ENCODE data around the gene WDR88. TPM values are rescaled to one million over a fixed set of nuclear protein-coding genes. Genes with fewer than 3 reads are reported as not detected.
A peak's percentile ranks its signal among the peaks of the same experiment; 100 is the strongest.

WDR88 gene, protein sequence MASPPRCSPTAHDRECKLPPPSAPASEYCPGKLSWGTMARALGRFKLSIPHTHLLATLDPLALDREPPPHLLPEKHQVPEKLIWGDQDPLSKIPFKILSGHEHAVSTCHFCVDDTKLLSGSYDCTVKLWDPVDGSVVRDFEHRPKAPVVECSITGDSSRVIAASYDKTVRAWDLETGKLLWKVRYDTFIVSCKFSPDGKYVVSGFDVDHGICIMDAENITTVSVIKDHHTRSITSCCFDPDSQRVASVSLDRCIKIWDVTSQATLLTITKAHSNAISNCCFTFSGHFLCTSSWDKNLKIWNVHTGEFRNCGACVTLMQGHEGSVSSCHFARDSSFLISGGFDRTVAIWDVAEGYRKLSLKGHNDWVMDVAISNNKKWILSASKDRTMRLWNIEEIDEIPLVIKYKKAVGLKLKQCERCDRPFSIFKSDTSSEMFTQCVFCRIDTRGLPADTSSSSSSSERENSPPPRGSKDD
- total RNA-seq: not detected

DNA sequence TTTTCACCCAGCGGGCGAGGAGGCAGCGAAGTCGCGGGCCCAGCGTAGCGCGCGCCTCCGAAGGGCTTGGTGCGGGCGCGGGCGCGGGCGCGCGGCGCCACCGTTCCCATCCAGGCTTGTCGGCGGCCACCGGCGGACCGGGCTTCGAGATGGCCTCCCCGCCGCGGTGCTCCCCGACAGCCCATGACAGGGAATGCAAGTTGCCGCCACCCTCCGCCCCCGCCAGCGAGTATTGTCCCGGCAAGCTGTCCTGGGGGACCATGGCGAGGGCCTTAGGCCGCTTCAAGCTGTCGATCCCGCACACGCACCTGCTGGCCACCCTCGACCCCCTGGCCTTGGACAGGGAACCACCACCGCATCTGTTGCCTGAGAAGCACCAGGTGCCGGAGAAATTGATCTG lies at the start of gene WDR88:
Gene WDR88, plus strand, starts transcription at position 94 of the 400 bp plus-strand sequence. Its CDS starts 56 bp downstream, at position 150.
- ATAC-seq (no peak), DNase-seq (ENCODE audit: low spot score) (no peak)

DNA sequence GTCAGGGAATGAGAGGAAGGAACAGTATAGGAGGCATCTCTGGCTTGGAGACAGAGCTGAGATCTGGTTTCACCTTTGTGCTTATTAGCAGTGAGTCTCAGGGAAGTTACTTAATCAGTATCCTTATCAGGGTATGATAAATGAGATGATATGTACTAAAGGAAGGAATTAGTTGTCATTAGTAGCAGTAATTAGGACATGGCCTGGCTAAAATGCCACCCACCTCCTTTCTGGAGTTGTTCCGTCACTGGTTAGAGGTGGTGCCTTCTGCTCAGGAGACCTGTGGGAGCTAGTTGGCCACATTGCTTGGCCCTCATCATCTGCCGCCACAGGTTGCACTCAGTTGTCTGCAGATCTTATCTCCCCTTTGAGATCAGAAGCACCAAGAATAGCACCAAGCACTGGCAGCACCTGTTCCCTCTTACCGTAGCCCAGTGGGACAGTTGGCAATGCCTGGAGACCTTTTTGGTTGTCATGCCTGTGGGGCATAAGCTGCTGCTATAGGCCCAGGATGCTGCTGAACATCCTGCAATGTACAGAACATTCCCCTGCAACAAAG lies 46.3 kb upstream of the WDR88 start:
- DNase-seq (ENCODE audit: low spot score) (no peak), ATAC-seq (no peak)

DNA sequence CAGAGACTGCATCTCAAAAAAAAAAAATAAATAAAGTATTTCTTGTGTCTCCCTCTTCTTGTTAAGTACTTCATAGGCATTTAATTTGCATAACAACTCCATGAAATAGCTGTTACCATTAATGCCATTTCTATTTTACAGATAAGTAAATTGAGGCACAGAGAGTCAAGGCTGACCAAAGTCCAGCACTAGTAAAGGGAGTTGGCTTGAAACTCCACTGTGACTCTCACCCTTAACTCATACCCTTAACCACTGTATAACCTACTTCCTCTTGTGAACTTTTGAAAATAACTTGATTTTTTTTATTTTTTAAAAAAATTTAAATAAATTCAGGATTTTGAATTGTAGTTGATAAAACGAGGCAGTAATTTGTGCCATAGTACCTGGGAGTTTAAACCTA lies 45.0 kb upstream of the WDR88 start:
- no peak for DNase-seq (ENCODE audit: low spot score)
- no peak for ATAC-seq

DNA sequence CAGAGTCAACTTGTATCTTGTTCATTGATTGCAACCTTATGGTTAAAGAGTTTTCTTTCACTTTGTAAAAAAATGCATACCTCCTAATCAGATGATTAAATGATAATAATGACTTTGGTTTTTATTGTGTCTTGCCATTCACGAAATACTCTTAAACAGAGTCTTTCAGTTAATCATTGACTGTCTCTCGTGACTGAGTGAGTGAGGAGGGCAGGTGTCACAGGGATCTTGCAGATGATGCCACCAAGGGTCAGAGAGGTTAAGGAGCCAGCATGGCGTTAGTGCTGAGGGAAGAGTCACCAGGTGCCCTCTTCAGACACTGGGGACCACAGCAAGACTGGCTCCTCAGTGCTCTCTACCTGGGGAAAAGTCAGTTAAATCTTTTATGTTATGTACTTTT lies 42.9 kb upstream of the WDR88 start:
- no peak for DNase-seq (ENCODE audit: low spot score)
- ATAC-seq: no peak

DNA sequence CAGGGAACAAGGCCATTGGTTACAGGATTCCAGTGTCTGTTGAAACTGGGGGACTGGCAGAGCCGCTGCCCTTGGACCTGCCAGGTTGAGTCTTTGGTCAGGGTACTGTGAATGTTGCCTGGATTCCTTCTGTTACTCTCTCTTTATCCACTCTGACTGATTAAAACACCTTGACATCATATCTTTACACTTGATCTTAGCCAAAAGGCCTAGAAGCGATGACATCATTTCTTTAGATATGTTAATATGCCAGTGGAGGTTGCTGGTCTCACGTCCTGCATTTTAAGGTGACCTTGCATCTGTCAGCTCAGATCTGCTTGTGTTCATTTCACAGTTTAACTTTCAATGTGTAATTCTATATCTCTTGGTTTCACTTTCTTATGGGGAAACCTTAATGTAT lies 41.7 kb upstream of the WDR88 start:
- ATAC-seq (no peak), DNase-seq (ENCODE audit: low spot score) (no peak)

DNA sequence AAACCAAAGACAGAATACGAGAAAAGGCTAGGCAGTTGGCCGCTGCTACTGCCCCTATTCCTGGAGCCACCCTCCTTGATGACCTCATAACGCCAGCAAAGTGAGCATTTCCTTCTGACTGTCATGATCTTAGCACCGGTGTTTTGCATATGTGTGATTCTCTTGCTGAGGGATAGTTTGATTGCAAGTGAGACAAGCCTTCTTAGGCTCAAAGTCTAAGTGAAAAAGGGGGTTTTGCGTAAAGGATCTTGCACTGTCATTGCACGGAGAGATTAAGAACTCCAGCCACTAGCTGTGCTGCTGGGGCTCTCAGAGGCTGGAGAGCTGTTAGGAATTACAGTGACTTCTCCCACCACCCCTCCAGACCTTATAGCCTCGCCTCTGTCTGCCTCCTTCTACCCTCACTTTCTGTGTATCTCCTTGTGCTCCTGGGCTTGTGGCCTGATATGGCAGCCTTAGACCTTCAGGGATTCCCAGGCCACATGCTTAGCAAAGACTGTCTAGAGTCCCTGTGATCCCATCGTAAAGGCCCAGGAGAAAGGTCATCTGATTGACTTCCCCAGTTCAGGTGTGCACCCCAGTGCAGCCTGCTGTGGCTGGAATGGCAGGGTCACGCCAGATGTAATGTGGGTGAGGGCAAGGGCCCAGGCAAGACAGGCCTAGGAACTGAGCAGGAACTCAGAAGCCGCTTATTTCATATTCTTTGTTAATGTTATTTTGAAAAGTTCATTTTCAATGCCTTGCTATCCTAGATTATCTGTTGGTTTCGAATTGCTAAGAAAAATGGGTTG lies 38.3 kb upstream of the WDR88 start:
- no peak for DNase-seq (ENCODE audit: low spot score)
- no peak for ATAC-seq

DNA sequence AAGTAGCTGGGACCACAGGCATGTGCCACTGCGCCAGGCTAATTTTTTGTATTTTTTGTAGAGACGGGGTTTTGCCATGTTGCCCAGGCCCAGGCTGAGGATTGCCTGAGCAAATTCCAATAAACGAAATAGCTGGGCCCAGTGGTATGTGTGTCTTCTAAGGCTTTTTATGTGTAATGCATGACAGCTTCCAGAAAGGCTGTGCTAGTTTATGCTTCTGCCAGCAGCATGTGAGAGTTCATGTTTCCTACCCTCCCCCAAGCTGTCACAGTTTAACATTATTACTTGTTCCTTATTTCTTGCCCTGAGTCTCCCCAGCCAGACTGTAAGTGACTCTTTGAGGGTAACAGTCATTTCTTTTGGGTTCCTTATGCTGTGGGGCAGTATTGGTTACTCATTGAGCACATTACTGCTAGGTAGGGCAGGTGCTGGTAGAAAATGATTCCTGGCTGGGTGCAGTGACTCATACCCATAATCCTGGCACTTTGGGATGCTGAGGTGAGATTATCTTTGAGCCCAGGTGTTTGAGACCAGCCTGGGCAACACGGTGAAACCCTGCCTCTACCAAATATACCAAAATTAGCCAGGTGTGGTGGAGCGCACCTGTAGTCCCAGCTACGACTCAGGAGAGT lies 37.4 kb upstream of the WDR88 start:
- ATAC-seq (no peak), DNase-seq (ENCODE audit: low spot score) (no peak)

DNA sequence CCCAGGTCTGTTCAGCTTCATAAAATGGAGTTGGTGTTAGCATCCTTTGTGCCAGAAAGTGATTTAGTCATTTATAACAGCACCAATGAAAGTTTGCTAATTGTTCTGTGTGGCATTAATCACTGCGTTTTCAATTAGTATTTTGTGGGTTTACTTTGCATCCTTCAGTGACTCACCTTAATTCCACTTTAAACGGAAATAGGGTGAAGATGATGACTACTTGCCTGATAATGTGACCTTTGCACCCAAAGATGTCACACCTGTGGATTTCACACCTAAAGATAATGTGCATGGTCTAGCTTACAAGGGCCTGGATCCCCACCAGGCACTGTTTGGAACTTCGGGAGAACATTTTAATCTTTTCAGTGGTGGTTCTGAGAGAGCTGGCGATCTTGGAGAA lies 35.9 kb upstream of the WDR88 start:
- ATAC-seq (no peak), DNase-seq (ENCODE audit: low spot score) (no peak)

DNA sequence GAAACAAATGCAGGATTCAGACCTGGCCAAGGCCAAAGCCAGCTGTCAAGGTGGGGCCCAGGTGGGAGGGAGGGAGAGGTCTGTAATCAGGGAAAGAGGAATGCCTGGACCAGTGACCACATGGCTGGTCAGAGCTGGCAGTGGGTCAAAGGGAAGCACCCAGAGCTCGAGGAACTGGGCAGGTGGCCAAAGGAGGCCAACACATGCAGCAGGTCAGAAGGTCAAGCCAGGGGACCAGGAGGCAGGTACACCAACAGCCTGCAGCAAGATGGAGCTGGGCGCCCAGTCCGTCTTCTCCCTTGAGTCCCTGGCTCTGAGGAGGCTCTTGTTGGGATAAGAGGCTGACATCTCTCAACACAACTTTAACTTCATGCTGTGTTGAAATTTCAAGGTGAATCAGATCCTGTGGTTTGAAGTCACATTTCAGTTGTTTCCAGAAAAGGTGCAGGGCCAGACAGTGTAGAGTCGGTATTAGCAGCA lies 33.8 kb upstream of the WDR88 start:
- DNase-seq (ENCODE audit: low spot score) (peak; percentile 64), ATAC-seq (peak; percentile 64)

DNA sequence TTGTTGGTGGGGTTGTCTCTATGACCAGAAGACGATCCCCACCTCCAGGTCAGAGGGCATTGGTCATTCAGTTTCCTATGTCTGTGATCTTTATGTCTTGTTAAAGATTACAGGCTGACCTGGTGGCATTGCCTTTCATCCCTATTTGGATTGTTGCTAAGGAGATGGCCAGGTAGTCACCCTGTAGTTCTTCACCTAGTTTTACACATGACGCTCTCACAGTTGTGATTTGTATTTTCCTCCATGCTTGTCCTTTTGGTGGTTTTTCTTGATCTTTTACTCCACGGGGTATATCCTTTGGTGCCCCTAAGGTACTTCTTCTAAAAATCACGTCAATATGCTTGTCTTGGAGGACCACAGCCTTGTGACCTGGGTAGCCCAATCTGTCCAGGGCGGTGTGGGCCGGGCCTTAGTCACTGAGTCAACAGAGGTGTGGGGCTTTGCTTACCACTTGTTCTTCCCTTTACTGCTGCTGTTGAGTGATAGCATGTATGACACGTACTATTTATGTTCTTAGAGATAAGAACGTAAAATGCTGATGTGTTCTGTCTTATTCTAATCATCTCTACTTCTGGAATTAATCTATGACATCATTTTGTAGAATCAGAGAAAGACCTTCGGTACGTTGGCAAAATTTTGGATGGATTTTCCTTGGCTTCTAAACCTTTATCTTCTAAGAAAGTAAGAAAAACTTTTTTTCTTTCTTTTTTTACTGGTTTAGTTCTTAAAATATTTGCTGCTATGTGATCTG lies 30.8 kb upstream of the WDR88 start:
- no peak for DNase-seq (ENCODE audit: low spot score)
- ATAC-seq: no peak

DNA sequence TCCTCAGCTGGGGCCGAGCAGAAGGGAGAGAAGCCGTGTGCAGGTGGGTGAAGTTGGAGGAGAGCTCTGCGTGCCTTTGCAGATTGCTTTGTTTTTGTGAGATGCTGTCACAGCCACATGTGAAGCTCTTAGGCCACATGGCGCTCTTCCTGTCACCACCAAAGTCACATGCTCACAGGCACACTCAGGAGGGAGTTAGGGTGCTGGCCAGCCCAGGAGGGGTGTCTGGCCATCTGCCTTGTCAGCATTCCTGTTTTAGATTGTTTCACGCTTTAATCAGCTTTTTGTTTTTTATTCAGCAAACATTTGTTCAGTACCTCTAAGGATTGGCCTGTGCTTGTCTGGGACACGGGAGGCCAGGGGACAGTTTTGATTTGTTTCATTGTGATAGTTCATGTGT lies 29.0 kb upstream of the WDR88 start:
- DNase-seq (ENCODE audit: low spot score) (no peak), ATAC-seq (no peak)

DNA sequence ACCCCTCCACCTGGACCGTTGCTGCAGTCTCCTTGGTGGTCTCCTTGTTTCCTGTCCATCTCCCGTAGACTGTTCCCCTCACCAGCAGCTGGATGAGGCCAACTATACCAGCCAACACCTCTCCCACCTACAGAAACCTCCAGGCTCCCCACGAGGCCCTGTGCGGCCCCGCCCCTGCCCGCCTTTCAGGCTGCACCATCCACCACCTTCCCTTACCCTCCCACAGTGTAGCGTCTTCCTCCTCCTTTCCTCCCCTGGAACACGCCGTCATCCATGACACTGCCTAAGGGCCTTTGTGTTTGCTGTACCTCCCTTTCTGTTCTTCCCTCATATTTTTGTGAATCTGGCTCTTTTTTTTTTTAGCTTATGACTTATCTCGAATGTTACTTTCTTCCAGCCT lies 23.8 kb upstream of the WDR88 start:
- DNase-seq (ENCODE audit: low spot score): no peak

DNA sequence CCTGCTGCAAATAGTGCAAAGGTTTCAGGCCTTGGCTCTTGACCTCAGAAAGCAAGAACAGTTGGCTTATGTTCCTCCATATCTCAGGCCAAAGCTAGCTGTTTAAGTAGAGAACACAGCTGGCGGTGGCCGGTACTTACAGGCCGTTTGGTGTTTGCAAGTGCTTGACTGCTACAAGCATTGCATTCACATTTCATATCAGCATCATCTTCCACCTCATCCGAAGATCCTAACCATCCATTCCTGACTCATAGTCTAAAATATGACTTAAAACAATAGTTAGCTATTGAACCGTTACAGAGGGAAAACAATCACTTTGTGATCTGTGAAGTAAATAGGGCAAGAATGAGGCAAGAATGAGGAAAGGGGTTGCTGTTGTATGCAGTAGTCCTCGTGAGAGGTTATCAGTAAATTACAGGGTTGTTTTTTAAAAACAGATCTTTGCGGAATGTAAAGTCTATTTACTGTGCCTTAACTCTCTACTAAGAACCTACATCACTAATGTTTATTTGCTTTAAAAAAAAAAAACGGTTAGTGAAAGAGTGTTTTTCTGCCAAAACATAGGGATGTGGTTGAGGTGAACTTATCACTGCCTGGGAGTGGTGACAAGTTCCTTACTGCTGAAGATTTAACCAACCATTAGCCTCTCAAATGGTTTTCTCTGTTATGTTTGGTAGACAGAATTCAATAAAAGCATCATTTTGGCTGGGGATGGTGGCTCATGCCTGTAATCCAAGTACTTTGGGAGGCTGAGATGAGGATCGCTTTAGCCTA lies 21.6 kb upstream of the WDR88 start:
- ATAC-seq (peak; percentile 55), DNase-seq (ENCODE audit: low spot score) (no peak)

More for the DNA sequence above, 23.8 kb upstream of the WDR88 start:
- no peak for ATAC-seq

DNA sequence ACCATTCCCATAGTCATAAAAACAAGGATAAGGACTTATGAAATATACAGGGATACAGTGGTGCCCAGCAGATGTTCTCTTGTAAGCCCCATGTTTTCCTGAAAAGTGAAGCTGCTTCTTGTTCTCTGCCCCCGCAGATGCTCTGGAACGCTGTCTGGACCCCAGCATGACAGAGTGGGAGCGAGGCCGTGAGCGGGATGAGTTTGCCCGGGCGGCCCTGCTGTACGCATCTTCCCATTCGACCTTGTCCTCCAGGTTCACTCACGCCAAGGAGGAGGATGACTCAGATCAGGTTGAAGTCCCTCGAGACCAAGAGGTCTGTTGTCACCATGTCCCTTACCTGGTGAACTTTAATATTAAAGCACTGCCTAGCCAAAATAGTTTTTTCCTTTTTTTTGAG lies 20.3 kb upstream of the WDR88 start:
- ATAC-seq: no peak
- no peak for DNase-seq (ENCODE audit: low spot score)

DNA sequence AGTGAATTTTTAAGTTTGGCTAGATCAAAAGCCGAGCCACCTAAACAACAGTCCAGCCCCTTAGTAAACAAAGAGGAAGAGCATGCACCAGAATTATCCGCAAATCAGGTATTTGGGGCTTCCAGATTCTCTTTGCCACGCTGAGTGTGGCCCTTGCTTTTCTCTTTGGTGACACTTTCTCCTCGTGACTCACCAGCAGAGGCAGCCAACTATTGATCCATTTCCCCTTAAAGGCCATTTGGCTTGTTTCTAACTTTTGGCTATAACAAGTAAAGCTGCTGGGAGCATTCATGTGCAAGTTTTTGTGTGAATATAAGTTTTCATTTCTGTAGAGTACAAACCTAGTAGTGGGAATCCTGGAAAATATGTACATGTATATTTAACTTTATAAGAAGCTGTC lies 17.6 kb upstream of the WDR88 start:
- DNase-seq (ENCODE audit: low spot score): peak; percentile 56
- peak; percentile 83 for ATAC-seq

DNA sequence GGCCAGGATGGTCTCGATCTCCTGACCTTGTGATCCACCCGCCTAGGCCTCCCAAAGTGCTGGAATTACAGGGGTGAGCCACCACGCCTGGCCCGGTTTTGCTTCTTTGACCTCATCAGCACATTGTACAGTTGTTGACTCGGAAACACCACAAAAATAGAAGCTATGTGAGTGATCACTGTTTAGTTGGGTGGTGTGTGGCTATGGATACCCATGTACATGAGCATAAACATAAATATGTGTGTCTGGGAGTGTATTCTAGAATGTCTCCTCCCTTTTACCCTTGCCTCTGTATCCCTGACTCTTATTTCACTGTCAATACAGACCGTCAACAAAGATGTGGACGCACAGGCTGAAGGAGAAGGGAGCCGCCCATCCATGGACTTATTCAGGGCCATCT lies 14.4 kb upstream of the WDR88 start:
- DNase-seq (ENCODE audit: low spot score) (no peak), ATAC-seq (no peak)

DNA sequence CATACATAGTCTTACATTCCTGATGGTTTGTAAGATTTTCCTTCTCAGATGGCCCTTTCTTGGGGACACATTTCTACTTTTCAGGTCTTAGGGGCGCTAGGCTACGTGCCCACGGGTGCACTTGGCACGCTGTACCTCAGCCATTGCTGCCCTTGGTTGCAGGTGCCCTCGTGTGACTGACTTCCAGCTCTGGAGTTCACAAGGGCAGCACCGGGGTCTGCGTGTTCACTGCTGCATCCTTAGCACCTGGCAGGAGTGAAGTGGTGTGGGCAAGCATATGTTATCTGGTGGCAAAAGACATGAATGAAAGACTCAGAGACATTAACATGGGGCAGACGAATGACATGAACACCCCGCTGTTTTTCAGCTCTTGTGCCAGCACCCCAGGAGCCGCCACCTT lies 13.3 kb upstream of the WDR88 start:
- DNase-seq (ENCODE audit: low spot score) (no peak), ATAC-seq (no peak)

DNA sequence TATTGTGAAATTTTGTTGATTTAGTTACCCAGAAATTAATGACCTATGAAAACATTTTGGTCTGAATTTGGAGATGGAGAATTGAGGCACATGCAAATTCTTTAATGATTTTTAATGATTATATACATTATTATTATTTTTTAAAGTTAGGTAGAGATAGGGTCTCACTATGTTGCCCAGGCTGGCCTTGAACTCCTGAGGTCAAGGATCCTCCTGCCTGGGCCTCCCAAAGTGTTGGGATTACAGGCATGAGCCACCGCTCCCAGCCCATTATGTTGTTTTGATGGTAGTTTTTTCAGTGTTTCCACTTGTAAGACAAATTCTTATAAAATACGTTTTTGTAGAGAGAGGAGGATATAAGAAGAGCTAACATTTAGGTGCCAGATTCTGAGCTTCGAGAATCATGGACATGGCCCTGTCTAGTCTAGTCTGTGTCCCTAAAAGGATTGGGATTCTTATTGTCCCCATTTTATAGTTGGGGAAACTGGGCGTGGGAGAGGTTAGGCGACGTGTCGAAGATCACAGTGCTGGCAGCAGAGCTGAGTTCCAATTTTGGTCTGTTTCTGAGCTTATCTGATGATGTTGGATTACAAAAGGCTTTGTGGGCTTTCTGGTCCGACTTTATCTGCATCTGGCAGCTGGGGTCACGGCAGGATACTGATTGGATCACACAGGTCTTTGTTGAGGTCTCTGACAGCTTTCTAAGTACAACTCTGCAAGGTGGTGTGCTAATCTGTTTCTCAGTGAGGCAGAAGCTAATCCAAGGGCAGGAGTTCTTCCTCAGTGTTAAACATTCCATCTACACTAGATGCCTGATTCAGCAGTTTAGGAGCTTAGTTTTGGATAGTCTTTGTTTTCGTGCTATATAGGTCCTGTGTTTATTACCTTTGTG lies 7.5 kb upstream of the WDR88 start:
- no peak for DNase-seq (ENCODE audit: low spot score)
- ATAC-seq: no peak

DNA sequence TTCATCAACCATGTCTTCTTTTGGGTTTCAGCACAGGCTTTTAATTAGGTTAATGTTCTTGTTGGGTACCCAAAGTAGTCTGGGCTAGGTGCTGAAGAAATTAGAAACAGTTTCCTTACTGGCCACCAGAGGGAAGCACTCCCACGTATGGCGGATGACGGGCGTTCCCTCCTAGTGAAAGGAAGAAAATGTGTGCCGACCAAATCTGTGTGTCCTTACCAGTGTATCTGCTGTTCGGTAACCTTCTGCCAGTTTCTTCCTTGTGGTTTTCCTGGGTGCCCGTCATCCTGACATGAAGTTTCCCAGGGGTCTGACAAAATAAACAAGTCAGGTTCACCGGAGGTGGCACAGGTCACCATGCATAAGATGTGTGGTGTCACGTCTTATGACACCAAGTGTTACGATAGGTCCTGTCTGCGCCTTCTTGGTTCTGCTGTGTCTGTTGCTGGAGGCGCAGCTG lies 6.0 kb upstream of the WDR88 start:
- DNase-seq (ENCODE audit: low spot score) (no peak), ATAC-seq (peak; percentile 96)
